B cell (primary cell): ENCODE measurements around the gene CBLB. TPM values are rescaled to one million over a fixed set of nuclear protein-coding genes. Genes with fewer than 3 reads are reported as not detected.

Source experiments
- ATAC-seq: fragments of 200-7000 bp; cut with Tn5 transposase; one replicate; pipeline ENCODE4 v1.10.0; 2021; ENCODE audit warnings: low read depth, mild to moderate bottlenecking, moderate number of reproducible peaks, moderate library complexity
- CTCF ChIA-PET: fragments of 350-600 bp; sonication (Branson Sonifier 250); formaldehyde crosslinking; loops from one replicate; lab custom pipeline; 2021; ENCODE audit warnings: antibody characterized with exemption, inconsistent platforms; lab: Charles Lee
- POLR2A ChIA-PET: fragments of 350-600 bp; sonication (Branson Sonifier 250); formaldehyde crosslinking; loops from one replicate; lab custom pipeline; 2021; ENCODE audit warnings: antibody characterized with exemption; lab: Charles Lee
- DNase-seq: peaks from one replicate; pipeline ENCODE4 v3.0.0; 2013
- H2AFZ ChIP-seq: 2 replicates; pipeline ENCODE4 v1.6.1; 2012; ENCODE audit warnings: mild to moderate bottlenecking, low read depth, low read length; ENCODE audit not compliant: insufficient read depth, poor library complexity, severe bottlenecking
- H3K27ac ChIP-seq, 2 donors: 1 replicate in 1 of 2; 2 replicates in 1 of 2; pipeline ENCODE4 v1.5.1; 2012 to 2013; ENCODE audit warnings: low read length in 2 of 2, mild to moderate bottlenecking in 2 of 2, moderate library complexity in 1 of 2
- H3K27me3 ChIP-seq, 4 experiments: fragments of 200-600 bp in 1 of 4; sonication (generic) in 1 of 4; replicated peaks in 1 of 4; 1 replicate in 2 of 4; 2 replicates in 2 of 4; pipeline versions ENCODE4 v1.6.1 to v1.7.0; 2013 to 2016; ENCODE audit warnings: low read length in 3 of 4, mild to moderate bottlenecking in 2 of 4, mixed read lengths in 1 of 4, moderate library complexity in 1 of 4; ENCODE audit not compliant: insufficient read depth in 4 of 4, control insufficient read depth in 3 of 4; ENCODE audit errors: control extremely low read depth in 1 of 4
- H3K36me3 ChIP-seq, 2 experiments: replicated peaks in 1 of 2; 1 replicate in 1 of 2; 2 replicates in 1 of 2; pipeline versions ENCODE4 v1.6.1 to v1.7.1; 2013; ENCODE audit warnings: low read length in 1 of 2; ENCODE audit not compliant: insufficient read depth in 2 of 2, control insufficient read depth in 1 of 2; ENCODE audit errors: control extremely low read depth in 1 of 2, extremely low read depth in 1 of 2
- H3K4me1 ChIP-seq, 2 donors: fragments of 200-600 bp in 1 of 2; sonication (generic) in 1 of 2; 1 replicate in 1 of 2; 2 replicates in 1 of 2; pipeline versions ENCODE4 v1.5.1 to v1.6.1; 2013 to 2017; ENCODE audit warnings: low read length in 2 of 2; ENCODE audit not compliant: control insufficient read depth in 2 of 2, insufficient read depth in 2 of 2
- H3K4me2 ChIP-seq: replicated peaks from 2 replicates; pipeline ENCODE3; 2012; ENCODE audit warnings: mild to moderate bottlenecking, low read depth, low read length; ENCODE audit not compliant: poor library complexity, severe bottlenecking
- H3K4me3 ChIP-seq, 5 experiments: fragments of 200-600 bp in 1 of 5; sonication (generic) in 1 of 5; 1 replicate in 3 of 5; 2 replicates in 2 of 5; pipeline versions ENCODE4 v1.5.1 to v1.7.0; 2011 to 2016; ENCODE audit warnings: low read length in 4 of 5, mild to moderate bottlenecking in 4 of 5, low read depth in 2 of 5, control low read depth in 1 of 5, moderate library complexity in 1 of 5; ENCODE audit not compliant: insufficient read depth in 1 of 5; ENCODE audit errors: control extremely low read depth in 1 of 5, extremely low read depth in 1 of 5
- H3K79me2 ChIP-seq: fragments of 200-600 bp; sonication (generic); one replicate; pipeline ENCODE4 v1.6.0; 2016; ENCODE audit warnings: low read length; ENCODE audit not compliant: control insufficient read depth, insufficient read depth
- H3K9ac ChIP-seq: fragments of 200-600 bp; sonication (generic); 2 replicates; pipeline ENCODE4 v1.6.1; 2017; ENCODE audit warnings: mild to moderate bottlenecking, low read length, moderate library complexity
- H3K9me3 ChIP-seq, 3 donors: one replicate each; pipeline versions ENCODE4 v1.6.1 to v1.7.1; 2013; ENCODE audit warnings: low read length in 2 of 3; ENCODE audit not compliant: control insufficient read depth in 2 of 3, insufficient read depth in 1 of 3; ENCODE audit errors: control extremely low read depth in 1 of 3
- H4K20me1 ChIP-seq: 2 replicates; pipeline ENCODE4 v1.6.0; 2012; ENCODE audit warnings: mild to moderate bottlenecking, low read length; ENCODE audit not compliant: insufficient read depth, control insufficient read depth, poor library complexity, severe bottlenecking
- H3K27ac Mint-ChIP-seq: one replicate; pipeline ENCODE4 v1.8.0; 2021; ENCODE audit warnings: mixed read lengths
- H3K27me3 Mint-ChIP-seq: one replicate; pipeline ENCODE4 v1.8.0; 2021; ENCODE audit warnings: mixed read lengths
- H3K4me1 Mint-ChIP-seq: one replicate; pipeline ENCODE4 v1.8.0; 2021; ENCODE audit warnings: mixed read lengths
- H3K4me3 Mint-ChIP-seq: one replicate; pipeline ENCODE4 v1.8.0; 2021; ENCODE audit warnings: mixed read lengths
- H3K9me3 Mint-ChIP-seq: one replicate; pipeline ENCODE4 v1.8.0; 2022; ENCODE audit warnings: mixed read lengths; ENCODE audit not compliant: insufficient read depth
- CTCF ChIP-seq: fragments of 200-600 bp; IDR thresholded peaks from one replicate; pipeline ENCODE4 v1.8.0; 2022; ENCODE audit warnings: antibody characterized with exemption, mild to moderate bottlenecking
- EZH2 ChIP-seq: IDR thresholded peaks from 2 replicates; pipeline ENCODE4 v1.6.1; 2012; ENCODE audit warnings: borderline replicate concordance, low read depth, mild to moderate bottlenecking, moderate library complexity, low read length; ENCODE audit not compliant: insufficient read depth, poor library complexity, severe bottlenecking
- WGBS: methylation state at CpG from one replicate; pipeline ENCODE4 v1.1.5; 2013; ENCODE audit warnings: missing lambda C conversion rate; ENCODE audit not compliant: insufficient coverage; 5-methylcytosine and 5-hydroxymethylcytosine counted together
- intact Hi-C: fragments of 100-400 bp; cut with micrococcal nuclease; formaldehyde crosslinking; loops from one replicate; pipeline ENCODE4 v1.10.0; 2022
- polyA plus RNA-seq: library from polyadenylated mRNA; depleted of rRNA; stranded (reverse); fragments of >200 nt; gene quantifications from 2 replicates; pipeline ENCODE4 v1.2.3, GENCODE V29; 2012
- total RNA-seq, 2 donors: library from RNA; stranded (reverse); fragments of 120-200 nt in 1 of 2; gene quantifications; 1 replicate in 1 of 2; 2 replicates in 1 of 2; pipeline versions ENCODE4 v1.2.3 to v1.2.4, GENCODE V29; 2013 to 2022

The CBLB gene
- total and polyA plus RNA-seq, 2 donors (not counting 1 experiment from before 2014, with no cell fraction given), result 19.0 to 135 TPM

- Histone ChIP-seq H3K36me3 (no peaks in the 10 kb centered on the region), H3K4me3 (no peak overlapping the region), H4K20me1 (no peaks in the 10 kb centered on the region), H3K79me2 (no peaks in the 10 kb centered on the region), H3K4me2 (peak overlapping the region; percentile 49), H3K9me3 (no peaks in the 10 kb centered on the region), H3K9ac (peak overlapping the region; percentile 19), H3K27me3 (no peaks in the 10 kb centered on the region), H3K27ac (no peak overlapping the region), H2AFZ (peak overlapping the region; percentile 12), H3K4me1 (peaks cover 0 to 6% of the 10 kb centered on the region in 2 donors)
- H3K27me3 Mint-ChIP-seq, result no peaks in the 10 kb centered on the region
- peaks cover 9% of the 10 kb centered on the region for H3K4me1 Mint-ChIP-seq
- ATAC-seq (peak; percentile 67), DNase-seq (peak; percentile 47)
- no peaks in the 10 kb centered on the region for H3K9me3 Mint-ChIP-seq
- CTCF ChIA-PET, result interaction anchor here (0.6 kb wide), 1 partner anchor 159 kb away, joined by 3 read pairs; no protein-coding TSS in a partner anchor
- intact Hi-C loops, result no loop called here
- H3K4me3 Mint-ChIP-seq, result peak overlapping the region; percentile 9
- H3K27ac Mint-ChIP-seq, result peak overlapping the region; percentile 16
- TF ChIP-seq CTCF, result no peak
- TF ChIP-seq EZH2, result no peak
- WGBS, result 0% methylated on average over 1 of the region's 3 CpGs
- POLR2A ChIA-PET, result no interaction called here
Observed at GRCh38 chr3:105907777-105908176, 39.0 kb upstream of the CBLB start.

DNA sequence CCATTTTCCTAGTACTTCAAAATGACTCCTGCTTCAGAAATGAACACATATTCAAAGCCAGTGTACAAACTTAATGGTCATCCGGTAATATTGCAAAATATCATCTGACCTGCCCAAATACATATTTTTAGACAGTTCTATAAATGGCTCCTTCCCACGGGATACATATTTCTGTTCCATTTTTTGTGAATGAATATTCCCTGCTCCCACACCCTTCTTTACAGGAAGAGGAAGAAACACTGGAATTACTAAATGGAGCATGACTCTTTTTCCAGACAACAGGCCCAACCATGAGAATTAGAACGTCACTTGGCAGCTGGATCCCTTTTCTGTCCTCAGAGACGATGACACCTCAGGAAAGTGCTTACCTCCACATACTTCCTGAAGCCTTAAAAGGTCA lies 38.0 kb upstream of the CBLB start:
- H3K9ac ChIP-seq, result no peak overlapping the region
- intact Hi-C loops, result no loop called here
- ATAC-seq, result no peak
- Mint-ChIP-seq H3K4me1 (peaks cover 9% of the 10 kb centered on the region), H3K4me3 (no peak overlapping the region), H3K27me3 (no peaks in the 10 kb centered on the region), H3K27ac (no peak overlapping the region), H3K9me3 (no peaks in the 10 kb centered on the region)
- no peaks in the 10 kb centered on the region for H4K20me1 ChIP-seq
- TF ChIP-seq EZH2 (no peak), CTCF (no peak)
- H3K9me3 ChIP-seq, result no peaks in the 10 kb centered on the region
- no peak overlapping the region for H3K4me2 ChIP-seq
- ChIA-PET POLR2A (no interaction called here), CTCF (no interaction called here)
- no peaks in the 10 kb centered on the region for H3K27me3 ChIP-seq
- no peak overlapping the region for H3K4me3 ChIP-seq
- no peak for DNase-seq
- no peak overlapping the region for H2AFZ ChIP-seq
- peaks cover 0 to 6% of the 10 kb centered on the region in 2 donors for H3K4me1 ChIP-seq
- H3K79me2 ChIP-seq, result no peaks in the 10 kb centered on the region
- no peak overlapping the region for H3K27ac ChIP-seq
- no peaks in the 10 kb centered on the region for H3K36me3 ChIP-seq
- WGBS, result 63% methylated on average over 3 of the region's 4 CpGs
